Naive thymus-derived CD4-positive, alpha-beta T cell (primary cell): ENCODE results near the gene GDPD5. TPM values are rescaled to one million over a fixed set of nuclear protein-coding genes. Genes with fewer than 3 reads are reported as not detected.
A peak's percentile ranks its signal among the peaks of the same experiment; 100 is the strongest.

Experiments used
- ATAC-seq: fragments of 150-1000 bp; cut with Tn5 transposase; 2 replicates; pipeline ENCODE4 v1.10.0; 2021; ENCODE audit warnings: mild to moderate bottlenecking, moderate library complexity
- CTCF ChIA-PET: fragments of 350-600 bp; sonication (Branson Sonifier 250); formaldehyde crosslinking; loops from one replicate; lab custom pipeline; 2021; ENCODE audit warnings: antibody characterized with exemption; lab: Charles Lee
- POLR2A ChIA-PET: fragments of 350-600 bp; sonication (Branson Sonifier 250); formaldehyde crosslinking; loops from one replicate; lab custom pipeline; 2021; ENCODE audit warnings: antibody characterized with exemption, inconsistent platforms; lab: Charles Lee
- DNase-seq, 9 donors: peaks; one replicate each; pipeline versions ENCODE4 v3.0.0 to v3.0.0-alpha.2; 2020 to 2022; ENCODE audit warnings: mixed read lengths in 1 of 9
- H3K27ac ChIP-seq: one replicate; pipeline ENCODE4 v1.7.0; 2013; ENCODE audit warnings: mild to moderate bottlenecking, low read depth, low read length, moderate library complexity
- H3K27me3 ChIP-seq, 2 donors: one replicate each; pipeline ENCODE4 v1.7.0; 2013; ENCODE audit warnings: low read length in 2 of 2, mild to moderate bottlenecking in 2 of 2, moderate library complexity in 2 of 2; ENCODE audit not compliant: control insufficient read depth in 2 of 2, insufficient read depth in 2 of 2
- H3K36me3 ChIP-seq, 3 experiments: 1 replicate in 2 of 3; 2 replicates in 1 of 3; pipeline ENCODE4 v1.7.0; 2013; ENCODE audit warnings: low read length in 3 of 3, mild to moderate bottlenecking in 3 of 3, moderate library complexity in 1 of 3; ENCODE audit not compliant: insufficient read depth in 3 of 3, control insufficient read depth in 2 of 3
- H3K4me1 ChIP-seq, 2 donors: one replicate each; pipeline ENCODE4 v1.7.0; 2013; ENCODE audit warnings: low read length in 2 of 2, mild to moderate bottlenecking in 2 of 2, moderate library complexity in 1 of 2; ENCODE audit not compliant: control insufficient read depth in 2 of 2, insufficient read depth in 2 of 2
- H3K4me3 ChIP-seq: 2 replicates; pipeline ENCODE4 v1.7.0; 2013; ENCODE audit warnings: mild to moderate bottlenecking, low read length
- H3K9me3 ChIP-seq, 3 experiments: 1 replicate in 2 of 3; 2 replicates in 1 of 3; pipeline ENCODE4 v1.7.0; 2013; ENCODE audit warnings: low read length in 3 of 3; ENCODE audit not compliant: control insufficient read depth in 2 of 3
- H3K27ac Mint-ChIP-seq, 9 donors: one replicate each; pipeline ENCODE4 v1.8.0; 2020 to 2022; ENCODE audit warnings: mixed read lengths in 9 of 9, mild to moderate bottlenecking in 8 of 9, moderate library complexity in 5 of 9, inconsistent platforms in 2 of 9
- H3K27me3 Mint-ChIP-seq, 5 donors: one replicate each; pipeline ENCODE4 v1.8.0; 2021 to 2022; ENCODE audit warnings: mixed read lengths in 5 of 5, mild to moderate bottlenecking in 1 of 5
- H3K36me3 Mint-ChIP-seq, 5 donors: one replicate each; pipeline ENCODE4 v1.8.0; 2020 to 2022; ENCODE audit warnings: mixed read lengths in 5 of 5, mild to moderate bottlenecking in 3 of 5, inconsistent platforms in 1 of 5
- H3K4me1 Mint-ChIP-seq, 7 donors: one replicate each; pipeline ENCODE4 v1.8.0; 2020 to 2022; ENCODE audit warnings: mixed read lengths in 7 of 7, mild to moderate bottlenecking in 3 of 7, inconsistent platforms in 1 of 7
- H3K4me3 Mint-ChIP-seq, 10 donors: one replicate each; pipeline ENCODE4 v1.8.0; 2020 to 2022; ENCODE audit warnings: mild to moderate bottlenecking in 10 of 10, mixed read lengths in 10 of 10, moderate library complexity in 6 of 10, inconsistent platforms in 2 of 10
- H3K9me3 Mint-ChIP-seq, 11 donors: one replicate each; pipeline ENCODE4 v1.8.0; 2020 to 2022; ENCODE audit warnings: mixed read lengths in 11 of 11, mild to moderate bottlenecking in 4 of 11, inconsistent platforms in 1 of 11, moderate library complexity in 1 of 11
- intact Hi-C, 2 donors: fragments of 100-400 bp; cut with micrococcal nuclease; formaldehyde crosslinking; loops; one replicate each; pipeline ENCODE4 v1.15.1; 2023
- polyA plus RNA-seq, 2 donors: library from polyadenylated mRNA; unstranded; fragments of 300-500 nt; fragmentation: Illumina TruSeq; gene quantifications; one replicate each; pipeline ENCODE4 v1.2.3, GENCODE V29; 2021
- total RNA-seq, 6 experiments: library from RNA in 5 of 6; stranded (reverse) in 5 of 6; gene quantifications; 1 replicate in 5 of 6; 2 replicates in 1 of 6; pipeline ENCODE4 v1.2.3 and lab custom pipeline; 2021 to 2026

The GDPD5 gene
- total and polyA plus RNA-seq, 7 experiments from 2014 or later = 3.9 to 50.3 (median 21.1) TPM

DNA sequence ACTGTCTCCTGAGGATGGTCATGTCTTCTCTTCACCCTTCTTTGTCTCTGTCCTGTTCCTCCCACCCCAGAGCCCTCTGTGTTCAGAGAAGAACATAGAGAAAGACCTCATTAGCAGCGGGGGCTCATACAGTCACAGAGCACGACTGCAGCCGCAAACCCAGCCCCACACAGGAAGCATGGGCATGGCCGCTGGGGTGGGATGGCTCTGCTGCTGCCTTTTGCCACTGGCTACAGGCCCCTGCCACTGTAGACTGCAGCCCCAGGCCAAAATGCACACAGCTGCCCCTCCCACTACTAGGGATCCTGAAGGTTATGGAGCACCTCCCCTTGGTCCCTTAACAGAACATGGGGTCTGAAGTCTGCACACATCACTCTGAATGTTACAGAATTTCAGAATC is 57.9 kb downstream of the GDPD5 start:
- DNase-seq = no peak
- peaks cover 0 to 4% (median 0%) of the 10 kb centered on the region in 5 donors for H3K36me3 Mint-ChIP-seq
- Histone ChIP-seq H3K9me3 (no peaks in the 10 kb centered on the region), H3K4me1 (no peaks in the 10 kb centered on the region), H3K4me3 (no peak overlapping the region), H3K27ac (no peak overlapping the region), H3K27me3 (no peaks in the 10 kb centered on the region), H3K36me3 (no peaks in the 10 kb centered on the region)
- H3K4me3 Mint-ChIP-seq = no peak overlapping the region
- peaks cover 0 to 4% (median 0%) of the 10 kb centered on the region in 5 donors for H3K27me3 Mint-ChIP-seq
- POLR2A ChIA-PET = no interaction called here
- intact Hi-C loops = no loop called here
- peaks cover 0 to 4% (median 0%) of the 10 kb centered on the region in 7 donors for H3K4me1 Mint-ChIP-seq
- ATAC-seq = no peak
- H3K27ac Mint-ChIP-seq = no peak overlapping the region
- no peaks in the 10 kb centered on the region for H3K9me3 Mint-ChIP-seq
- CTCF ChIA-PET = no interaction called here

DNA sequence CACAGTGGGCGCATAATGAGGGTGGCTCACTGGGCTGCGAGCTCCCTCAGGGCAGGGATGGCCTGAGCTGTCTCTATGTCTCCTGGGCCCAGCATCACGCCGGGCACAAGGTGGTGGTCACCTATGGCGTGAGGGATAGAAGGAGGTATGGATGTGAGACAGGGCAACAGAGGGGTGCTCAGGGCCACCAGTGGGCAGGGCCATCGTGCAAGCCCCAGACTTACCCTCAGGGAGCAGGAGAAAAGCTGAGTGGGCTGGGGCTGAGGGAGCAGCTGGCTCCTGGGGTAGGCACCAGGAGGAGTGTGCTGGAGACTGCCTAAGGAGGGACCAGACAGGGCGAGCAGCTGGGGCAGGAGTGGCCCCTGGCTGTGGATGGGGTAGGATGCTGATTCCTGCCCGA is 58.4 kb downstream of the GDPD5 start:
- H3K27ac ChIP-seq = no peak overlapping the region
- H3K9me3 ChIP-seq = no peaks in the 10 kb centered on the region
- no peaks in the 10 kb centered on the region for H3K27me3 ChIP-seq
- Mint-ChIP-seq H3K36me3 (peaks cover 0 to 4% (median 0%) of the 10 kb centered on the region in 5 donors), H3K27me3 (peaks cover 0 to 4% (median 0%) of the 10 kb centered on the region in 5 donors), H3K9me3 (no peaks in the 10 kb centered on the region), H3K4me1 (peaks cover 0 to 4% (median 0%) of the 10 kb centered on the region in 7 donors), H3K27ac (no peak overlapping the region), H3K4me3 (no peak overlapping the region)
- DNase-seq (no peak), ATAC-seq (no peak)
- no peak overlapping the region for H3K4me3 ChIP-seq
- intact Hi-C loops = no loop called here
- H3K36me3 ChIP-seq = no peaks in the 10 kb centered on the region
- ChIA-PET CTCF (no interaction called here), POLR2A (no interaction called here)
- no peaks in the 10 kb centered on the region for H3K4me1 ChIP-seq

DNA sequence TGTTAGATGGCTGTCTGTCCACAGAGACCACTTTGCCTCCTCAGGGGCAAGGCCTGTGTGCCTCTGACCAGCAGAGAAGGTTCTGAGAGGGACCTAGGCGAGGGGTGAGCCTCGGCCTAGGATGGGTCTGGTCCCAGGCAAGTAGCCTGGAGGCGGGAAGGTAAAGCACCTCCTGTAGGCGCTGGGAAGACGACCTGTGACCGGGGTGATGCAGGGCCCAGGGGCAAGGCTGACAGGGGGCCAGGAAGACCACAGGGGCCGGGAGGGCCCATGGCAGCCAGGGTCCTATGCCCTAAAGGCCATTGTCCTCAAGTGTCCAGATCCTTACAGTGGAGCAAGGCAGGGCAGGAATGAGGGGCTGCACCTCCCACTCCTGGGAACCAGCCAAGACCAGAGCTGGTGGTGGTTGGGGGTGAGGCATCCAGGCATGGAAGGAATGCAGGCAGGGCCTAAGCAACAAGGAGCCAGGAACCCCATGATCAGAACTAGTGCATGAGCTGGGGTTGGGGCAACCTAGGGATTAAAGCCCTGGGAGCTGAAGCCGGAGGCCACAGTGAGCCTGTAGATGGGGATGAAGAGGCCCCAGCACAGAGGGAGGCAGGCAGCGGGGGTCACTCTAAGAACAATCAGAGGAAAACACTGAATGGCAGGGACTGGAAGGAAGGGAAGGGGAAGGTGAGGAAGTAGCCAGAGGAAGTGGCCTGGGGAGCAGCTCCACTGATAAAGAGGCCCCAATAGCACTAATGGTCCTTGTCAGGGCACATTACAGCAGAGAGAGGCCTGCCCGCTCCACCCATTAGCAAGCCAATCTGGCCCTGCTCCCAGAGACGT is 59.8 kb downstream of the GDPD5 start:
- Histone ChIP-seq H3K4me3 (no peak overlapping the region), H3K9me3 (no peaks in the 10 kb centered on the region), H3K27ac (no peak overlapping the region), H3K36me3 (no peaks in the 10 kb centered on the region), H3K4me1 (no peaks in the 10 kb centered on the region), H3K27me3 (no peaks in the 10 kb centered on the region)
- Mint-ChIP-seq H3K36me3 (peaks cover 0 to 4% (median 0%) of the 10 kb centered on the region in 5 donors), H3K27me3 (peaks cover 0 to 2% (median 0%) of the 10 kb centered on the region in 5 donors), H3K27ac (peak overlapping the region in 1 of 9 donors; percentile 12), H3K4me1 (peaks cover 0 to 4% (median 0%) of the 10 kb centered on the region in 7 donors), H3K4me3 (no peak overlapping the region), H3K9me3 (no peaks in the 10 kb centered on the region)
- ChIA-PET POLR2A (no interaction called here), CTCF (no interaction called here)
- no peak for ATAC-seq
- intact Hi-C loops = no loop called here
- DNase-seq = no peak

DNA sequence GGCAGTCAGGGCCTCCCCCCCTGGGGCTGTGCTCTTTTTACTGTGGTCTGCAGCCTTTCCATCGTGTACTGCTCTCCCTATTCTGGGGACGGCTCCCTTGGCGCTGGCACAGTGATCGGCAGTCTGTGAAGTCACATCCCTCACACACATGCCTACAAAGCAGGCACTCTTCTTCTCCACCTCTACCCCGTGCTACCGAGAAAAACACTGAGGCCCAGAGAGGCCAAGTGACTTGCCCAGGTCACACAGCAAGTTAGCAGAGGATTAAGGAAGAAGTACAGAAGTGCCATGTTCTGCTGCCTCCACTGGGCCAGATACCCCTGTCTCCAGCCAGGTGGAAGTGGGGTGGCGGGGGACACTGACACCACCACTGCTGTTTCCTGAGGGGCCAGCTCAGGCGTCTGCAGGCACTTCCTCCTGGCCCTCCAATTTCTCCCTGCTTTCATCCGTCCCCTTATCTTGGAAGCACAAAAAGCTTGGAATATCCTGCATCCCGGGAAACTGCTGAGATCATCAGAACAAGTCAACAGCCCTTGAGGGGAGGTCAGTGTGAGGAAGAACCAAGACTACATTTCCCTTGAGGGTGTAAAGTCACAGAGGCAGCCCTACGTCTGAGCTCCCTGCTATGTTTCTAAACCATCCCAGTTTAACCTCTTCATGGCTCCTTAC is 62.5 kb downstream of the GDPD5 start:
- Histone ChIP-seq H3K27me3 (no peaks in the 10 kb centered on the region), H3K27ac (no peak overlapping the region), H3K9me3 (no peaks in the 10 kb centered on the region), H3K4me3 (no peak overlapping the region), H3K4me1 (no peaks in the 10 kb centered on the region), H3K36me3 (no peaks in the 10 kb centered on the region)
- intact Hi-C loops = no loop called here
- ChIA-PET POLR2A (no interaction called here), CTCF (no interaction called here)
- Mint-ChIP-seq H3K4me1 (peaks cover 0 to 4% (median 0%) of the 10 kb centered on the region in 7 donors), H3K27me3 (no peaks in the 10 kb centered on the region), H3K9me3 (no peaks in the 10 kb centered on the region), H3K36me3 (peaks cover 0 to 4% (median 0%) of the 10 kb centered on the region in 5 donors), H3K4me3 (no peak overlapping the region), H3K27ac (no peak overlapping the region)
- DNase-seq = no peak
- ATAC-seq = no peak

DNA sequence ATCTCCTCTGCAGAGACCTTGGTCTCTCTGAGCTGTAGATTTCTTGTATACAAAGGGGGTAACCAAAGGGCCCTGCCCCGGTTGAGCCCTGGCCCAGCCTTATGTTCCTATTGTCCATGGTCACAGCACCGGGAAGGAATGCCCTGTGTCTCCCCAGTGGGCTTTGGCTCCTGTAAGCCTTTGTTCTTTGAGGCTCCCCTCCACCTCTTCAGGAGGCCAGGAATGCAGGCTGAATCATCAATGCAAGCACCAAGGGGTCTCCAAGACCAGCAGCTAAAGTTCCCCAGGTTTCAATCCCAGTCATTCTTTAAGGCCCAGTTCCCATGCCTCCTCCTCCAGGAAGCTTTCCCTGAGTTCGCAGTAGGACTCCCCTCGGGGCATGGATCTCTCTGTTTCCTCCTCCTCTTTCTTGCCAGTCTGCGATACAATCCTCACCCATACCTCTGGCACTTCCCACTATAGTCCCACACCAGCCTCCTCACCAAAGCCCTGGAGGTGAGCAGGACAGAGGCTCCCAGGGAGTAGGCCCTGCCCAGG is 63.6 kb downstream of the GDPD5 start:
- POLR2A ChIA-PET = no interaction called here
- CTCF ChIA-PET = no interaction called here
- DNase-seq = no peak
- intact Hi-C loops = no loop called here
- Mint-ChIP-seq H3K27me3 (no peaks in the 10 kb centered on the region), H3K9me3 (no peaks in the 10 kb centered on the region), H3K36me3 (peaks cover 0 to 4% (median 0%) of the 10 kb centered on the region in 5 donors), H3K27ac (no peak overlapping the region), H3K4me3 (no peak overlapping the region), H3K4me1 (peaks cover 0 to 4% (median 0%) of the 10 kb centered on the region in 7 donors)
- H3K36me3 ChIP-seq = no peaks in the 10 kb centered on the region
- H3K27ac ChIP-seq = no peak overlapping the region
- no peaks in the 10 kb centered on the region for H3K4me1 ChIP-seq
- H3K27me3 ChIP-seq = no peaks in the 10 kb centered on the region
- no peaks in the 10 kb centered on the region for H3K9me3 ChIP-seq
- ATAC-seq = no peak
- no peak overlapping the region for H3K4me3 ChIP-seq

DNA sequence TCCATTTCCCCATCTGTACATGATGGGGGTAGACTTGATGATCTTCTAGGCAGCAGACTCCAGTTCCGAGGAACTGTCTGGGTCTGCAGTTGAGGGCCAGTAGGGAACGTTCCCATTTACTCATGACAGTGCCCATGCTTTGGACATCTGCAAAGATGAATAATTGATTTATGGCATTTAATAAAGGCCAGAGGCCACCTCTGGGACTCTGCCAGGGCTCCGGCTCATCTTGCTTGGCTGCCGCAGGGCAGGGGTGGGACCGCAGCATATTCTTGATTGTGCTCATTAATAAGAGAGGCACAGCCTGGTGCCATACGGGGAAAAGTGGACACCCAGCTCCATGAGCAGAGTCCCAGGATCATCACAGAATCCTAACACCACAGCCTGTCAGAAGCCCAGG is 64.6 kb downstream of the GDPD5 start:
- CTCF ChIA-PET = interaction anchor here (0.6 kb wide), 1 partner anchor 71 kb away, joined by 4 read pairs; no protein-coding TSS in a partner anchor
- Histone ChIP-seq H3K4me1 (no peaks in the 10 kb centered on the region), H3K36me3 (no peaks in the 10 kb centered on the region), H3K4me3 (no peak overlapping the region), H3K9me3 (no peaks in the 10 kb centered on the region), H3K27me3 (no peaks in the 10 kb centered on the region), H3K27ac (no peak overlapping the region)
- H3K9me3 Mint-ChIP-seq = no peaks in the 10 kb centered on the region
- H3K4me3 Mint-ChIP-seq = no peak overlapping the region
- no peak for DNase-seq
- intact Hi-C loops = no loop called here
- POLR2A ChIA-PET = no interaction called here
- H3K36me3 Mint-ChIP-seq = peaks cover 0 to 4% (median 0%) of the 10 kb centered on the region in 5 donors
- no peak overlapping the region for H3K27ac Mint-ChIP-seq
- no peaks in the 10 kb centered on the region for H3K27me3 Mint-ChIP-seq
- ATAC-seq = no peak
- H3K4me1 Mint-ChIP-seq = peaks cover 0 to 2% (median 0%) of the 10 kb centered on the region in 7 donors
